ENCODE data around the gene HSPB6.

The HSPB6 gene

GRCh38 chr19:35738887-35739229, 18.0 kb downstream of the HSPB6 start:
- Mint-ChIP-seq H3K27me3 (no peaks in the 10 kb centered on the region), H3K4me3 (no peak overlapping the region), H3K4me1 (ENCODE audit: low read depth) (peaks cover 47% of the 10 kb centered on the region), H3K9me3 (no peaks in the 10 kb centered on the region), H3K27ac (peak overlapping the region; percentile 96), H3K36me3 (ENCODE audit: low read depth) (peaks cover 88% of the 10 kb centered on the region)
- no peak for DNase-seq

GRCh38 chr19:35738021-35738886, 18.6 kb downstream of the HSPB6 start:
- Mint-ChIP-seq H3K9me3 (no peaks in the 10 kb centered on the region), H3K36me3 (ENCODE audit: low read depth) (peaks cover 90% of the 10 kb centered on the region), H3K27me3 (no peaks in the 10 kb centered on the region), H3K4me3 (no peak overlapping the region), H3K4me1 (ENCODE audit: low read depth) (peaks cover 42% of the 10 kb centered on the region), H3K27ac (peak overlapping the region; percentile 96)
- DNase-seq = no peak

GRCh38 chr19:35736913-35737886, 19.6 kb downstream of the HSPB6 start:
- peak overlapping the region; percentile 88 for H3K27ac Mint-ChIP-seq
- no peak for DNase-seq
- peaks cover 32% of the 10 kb centered on the region for H3K4me1 Mint-ChIP-seq (ENCODE audit: low read depth)
- H3K27me3 Mint-ChIP-seq = no peaks in the 10 kb centered on the region
- H3K9me3 Mint-ChIP-seq = no peaks in the 10 kb centered on the region
- H3K36me3 Mint-ChIP-seq (ENCODE audit: low read depth) = peaks cover 89% of the 10 kb centered on the region
- no peak overlapping the region for H3K4me3 Mint-ChIP-seq

- Mint-ChIP-seq H3K27me3 (no peaks in the 10 kb centered on the region), H3K4me1 (ENCODE audit: low read depth) (peaks cover 23% of the 10 kb centered on the region), H3K9me3 (no peaks in the 10 kb centered on the region), H3K27ac (peak overlapping the region; percentile 77), H3K4me3 (no peak overlapping the region), H3K36me3 (ENCODE audit: low read depth) (peaks cover 95% of the 10 kb centered on the region)
- no peak for DNase-seq
Measured at GRCh38 chr19:35734889-35735288, 21.9 kb downstream of the HSPB6 start.

- no peak for DNase-seq
- no peaks in the 10 kb centered on the region for H3K27me3 Mint-ChIP-seq
- H3K4me3 Mint-ChIP-seq = no peak overlapping the region
- H3K36me3 Mint-ChIP-seq (ENCODE audit: low read depth) = peaks cover 96% of the 10 kb centered on the region
- peak overlapping the region; percentile 77 for H3K27ac Mint-ChIP-seq
- H3K4me1 Mint-ChIP-seq (ENCODE audit: low read depth) = peaks cover 17% of the 10 kb centered on the region
- no peaks in the 10 kb centered on the region for H3K9me3 Mint-ChIP-seq
Measured at GRCh38 chr19:35734273-35734672, 22.6 kb downstream of the HSPB6 start.

GRCh38 chr19:35733180-35734125, 23.4 kb downstream of the HSPB6 start:
- Mint-ChIP-seq H3K36me3 (ENCODE audit: low read depth) (peaks cover 96% of the 10 kb centered on the region), H3K27ac (peak overlapping the region; percentile 77), H3K27me3 (no peaks in the 10 kb centered on the region), H3K4me1 (ENCODE audit: low read depth) (peaks cover 11% of the 10 kb centered on the region), H3K4me3 (no peak overlapping the region), H3K9me3 (no peaks in the 10 kb centered on the region)
- no peak for DNase-seq

GRCh38 chr19:35732540-35733179, 24.2 kb downstream of the HSPB6 start:
- no peaks in the 10 kb centered on the region for H3K27me3 Mint-ChIP-seq
- H3K4me3 Mint-ChIP-seq = no peak overlapping the region
- H3K36me3 Mint-ChIP-seq (ENCODE audit: low read depth) = peaks cover 96% of the 10 kb centered on the region
- peaks cover 11% of the 10 kb centered on the region for H3K4me1 Mint-ChIP-seq (ENCODE audit: low read depth)
- no peak for DNase-seq
- H3K9me3 Mint-ChIP-seq = no peaks in the 10 kb centered on the region
- no peak overlapping the region for H3K27ac Mint-ChIP-seq

- peaks cover 8% of the 10 kb centered on the region for H3K4me1 Mint-ChIP-seq (ENCODE audit: low read depth)
- peak overlapping the region; percentile 37 for H3K27ac Mint-ChIP-seq
- no peaks in the 10 kb centered on the region for H3K9me3 Mint-ChIP-seq
- no peak overlapping the region for H3K4me3 Mint-ChIP-seq
- H3K27me3 Mint-ChIP-seq = no peaks in the 10 kb centered on the region
- peaks cover 96% of the 10 kb centered on the region for H3K36me3 Mint-ChIP-seq (ENCODE audit: low read depth)
- DNase-seq = no peak
Measured at GRCh38 chr19:35731779-35732405, 24.9 kb downstream of the HSPB6 start.

GRCh38 chr19:35731353-35731752, 25.5 kb downstream of the HSPB6 start:
- no peaks in the 10 kb centered on the region for H3K27me3 Mint-ChIP-seq
- peak overlapping the region; percentile 38 for H3K27ac Mint-ChIP-seq
- peaks cover 5% of the 10 kb centered on the region for H3K4me1 Mint-ChIP-seq (ENCODE audit: low read depth)
- no peaks in the 10 kb centered on the region for H3K9me3 Mint-ChIP-seq
- H3K4me3 Mint-ChIP-seq = no peak overlapping the region
- H3K36me3 Mint-ChIP-seq (ENCODE audit: low read depth) = peaks cover 96% of the 10 kb centered on the region
- DNase-seq = no peak

- Mint-ChIP-seq H3K9me3 (no peaks in the 10 kb centered on the region), H3K4me1 (ENCODE audit: low read depth) (peaks cover 2% of the 10 kb centered on the region), H3K27ac (peak overlapping the region; percentile 63), H3K27me3 (no peaks in the 10 kb centered on the region), H3K4me3 (no peak overlapping the region), H3K36me3 (ENCODE audit: low read depth) (peaks cover 96% of the 10 kb centered on the region)
- DNase-seq = no peak
Measured at GRCh38 chr19:35730326-35730725, 26.5 kb downstream of the HSPB6 start.

- no peaks in the 10 kb centered on the region for H3K9me3 Mint-ChIP-seq
- peaks cover 96% of the 10 kb centered on the region for H3K36me3 Mint-ChIP-seq (ENCODE audit: low read depth)
- H3K27me3 Mint-ChIP-seq = no peaks in the 10 kb centered on the region
Measured at GRCh38 chr19:35729763-35730162, 27.1 kb downstream of the HSPB6 start.

GRCh38 chr19:35729021-35729420, 27.8 kb downstream of the HSPB6 start:
- peak overlapping the region; percentile 18 for H3K27ac Mint-ChIP-seq
- no peak overlapping the region for H3K4me3 Mint-ChIP-seq
- no peaks in the 10 kb centered on the region for H3K4me1 Mint-ChIP-seq (ENCODE audit: low read depth)
- no peaks in the 10 kb centered on the region for H3K9me3 Mint-ChIP-seq
- no peaks in the 10 kb centered on the region for H3K27me3 Mint-ChIP-seq
- no peak for DNase-seq
- peaks cover 96% of the 10 kb centered on the region for H3K36me3 Mint-ChIP-seq (ENCODE audit: low read depth)

More at GRCh38 chr19:35729763-35730162, 27.1 kb downstream of the HSPB6 start:
- H3K27ac Mint-ChIP-seq = peak overlapping the region; percentile 63
- no peak overlapping the region for H3K4me3 Mint-ChIP-seq
- peaks cover under 1% of the 10 kb centered on the region for H3K4me1 Mint-ChIP-seq (ENCODE audit: low read depth)
- DNase-seq = no peak

- H3K36me3 Mint-ChIP-seq (ENCODE audit: low read depth) = peaks cover 95% of the 10 kb centered on the region
- no peak for DNase-seq
- no peaks in the 10 kb centered on the region for H3K9me3 Mint-ChIP-seq
- no peaks in the 10 kb centered on the region for H3K4me1 Mint-ChIP-seq (ENCODE audit: low read depth)
- H3K27me3 Mint-ChIP-seq = no peaks in the 10 kb centered on the region
- H3K4me3 Mint-ChIP-seq = no peak overlapping the region
- H3K27ac Mint-ChIP-seq = peak overlapping the region; percentile 70
Measured at GRCh38 chr19:35727956-35728706, 28.7 kb downstream of the HSPB6 start.
